IPS DF 19.7 (cell line): ENCODE measurements around the gene IZUMO1.
"Not testable (repeated sequence)": the region's sequence is repeated elsewhere in the genome, so short reads cannot be mapped to it uniquely, and the experiment has no call there.

Experiments used
- DNase-seq: peaks from one replicate; pipeline ENCODE4 v3.0.0-alpha.2; 2013; ENCODE audit warnings: low read depth, low spot score

IZUMO1 gene

GRCh38 chr19:48746738-48747575, at the start of gene IZUMO1:
Gene IZUMO1, minus strand, starts transcription at chr19:48746909. Its CDS starts 1,050 bp downstream, at chr19:48745859.
- DNase-seq = peak; percentile 84

GRCh38 chr19:48795685-48796070, 49.0 kb upstream of the IZUMO1 start:
- DNase-seq = no peak

- DNase-seq = no peak
These were observed 48.5 kb upstream of the IZUMO1 start for GRCh38 chr19:48795055-48795684.

- no peak for DNase-seq
These were observed 47.6 kb upstream of the IZUMO1 start for GRCh38 chr19:48794291-48794690.

GRCh38 chr19:48793271-48793670, 46.6 kb upstream of the IZUMO1 start:
- no peak for DNase-seq

- DNase-seq = not testable (repeated sequence)
These were observed 40.6 kb upstream of the IZUMO1 start for GRCh38 chr19:48787331-48787730.

- not testable (repeated sequence) for DNase-seq
These were observed 39.7 kb upstream of the IZUMO1 start for GRCh38 chr19:48786422-48786821.

GRCh38 chr19:48784527-48784926, 37.8 kb upstream of the IZUMO1 start:
- DNase-seq = no peak

- DNase-seq = no peak
These were observed 34.1 kb upstream of the IZUMO1 start for GRCh38 chr19:48780631-48781391.

- no peak for DNase-seq
These were observed 32.9 kb upstream of the IZUMO1 start for GRCh38 chr19:48779636-48780035.

GRCh38 chr19:48777720-48778119, 31.0 kb upstream of the IZUMO1 start:
- no peak for DNase-seq

- no peak for DNase-seq
These were observed 30.4 kb upstream of the IZUMO1 start for GRCh38 chr19:48777139-48777538.

- no peak for DNase-seq
These were observed 25.8 kb upstream of the IZUMO1 start for GRCh38 chr19:48772503-48772953.

GRCh38 chr19:48770734-48771472, 24.2 kb upstream of the IZUMO1 start:
- no peak for DNase-seq

- DNase-seq = no peak
These were observed 23.6 kb upstream of the IZUMO1 start for GRCh38 chr19:48770266-48770665.

GRCh38 chr19:48768994-48769713, 22.4 kb upstream of the IZUMO1 start:
- DNase-seq = no peak

- DNase-seq = not testable (repeated sequence)
These were observed 21.6 kb upstream of the IZUMO1 start for GRCh38 chr19:48768171-48768753.

- DNase-seq = not testable (repeated sequence)
These were observed 19.1 kb upstream of the IZUMO1 start for GRCh38 chr19:48765816-48766215.

- no peak for DNase-seq
These were observed 13.9 kb upstream of the IZUMO1 start for GRCh38 chr19:48760504-48761205.

GRCh38 chr19:48757741-48758144, 11.0 kb upstream of the IZUMO1 start:
- DNase-seq = no peak
